GM21360 (cell line): ENCODE results near the gene AAK1.
"Not testable (repeated sequence)": the region's sequence is repeated elsewhere in the genome, so short reads cannot be mapped to it uniquely, and the experiment has no call there.

Experiments used
- ATAC-seq: cut with Tn5 transposase; IDR thresholded peaks from one replicate; pipeline ENCODE4 v1.9.1; 2021; ENCODE audit warnings: mild to moderate bottlenecking, moderate library complexity; ENCODE audit not compliant: unreplicated experiment

The AAK1 gene

DNA sequence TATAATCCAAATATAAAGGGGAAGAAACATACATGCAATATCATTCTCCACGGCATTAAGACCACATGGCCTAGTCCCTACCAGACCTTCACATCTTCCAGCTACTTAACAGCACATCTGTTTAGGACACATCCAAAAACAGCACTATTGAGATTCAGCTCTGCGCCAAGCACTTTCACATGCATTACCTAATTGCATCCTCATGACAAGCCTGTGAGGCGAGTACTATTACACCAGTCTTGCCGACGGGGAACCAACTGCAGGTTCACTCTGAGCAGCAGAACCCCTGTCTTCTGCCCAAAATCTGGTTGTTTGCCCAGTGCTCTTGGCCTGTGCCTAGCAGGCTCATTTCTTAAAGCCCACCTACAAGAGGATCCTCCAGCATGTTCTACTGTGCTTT lies 66.7 kb downstream of the AAK1 start:
- ATAC-seq, result no peak

DNA sequence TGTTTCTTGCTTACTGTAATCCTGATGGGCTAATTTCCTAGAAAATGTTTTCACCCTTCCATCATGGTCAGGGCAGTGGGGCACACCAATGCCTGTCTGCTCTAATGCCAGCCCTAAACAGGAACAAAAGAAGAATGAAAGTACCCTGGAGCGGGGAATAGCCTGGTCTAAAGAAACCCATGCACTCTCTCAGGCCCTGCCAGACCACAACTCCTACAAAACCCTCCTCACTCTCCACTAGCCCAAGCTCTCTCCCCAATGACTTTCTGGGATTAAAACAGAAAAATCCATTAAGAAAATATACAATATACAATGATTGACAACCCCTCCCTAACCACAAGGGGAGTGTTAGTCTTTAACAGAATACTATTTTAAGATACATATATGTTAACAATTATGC lies 67.6 kb downstream of the AAK1 start:
- ATAC-seq, result no peak

DNA sequence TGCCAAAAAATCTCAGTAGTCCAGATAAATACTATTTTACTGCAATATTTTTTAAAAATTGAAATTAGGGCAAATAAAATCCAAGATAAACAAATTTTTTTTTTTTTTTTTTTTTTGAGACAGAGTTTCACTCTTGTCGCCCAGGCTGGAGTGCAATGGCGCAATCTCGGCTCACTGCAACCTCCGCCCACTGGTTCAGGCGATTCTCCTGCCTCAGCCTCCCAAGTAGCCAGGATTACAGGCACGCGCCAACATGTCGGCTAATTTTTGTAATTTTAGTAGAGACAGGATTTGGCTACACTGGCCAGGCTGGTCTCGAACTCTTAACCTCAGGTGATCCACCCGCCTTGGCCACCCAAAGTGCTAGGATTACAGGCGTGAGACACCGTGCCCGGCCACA lies 68.2 kb downstream of the AAK1 start:
- ATAC-seq, result not testable (repeated sequence)

DNA sequence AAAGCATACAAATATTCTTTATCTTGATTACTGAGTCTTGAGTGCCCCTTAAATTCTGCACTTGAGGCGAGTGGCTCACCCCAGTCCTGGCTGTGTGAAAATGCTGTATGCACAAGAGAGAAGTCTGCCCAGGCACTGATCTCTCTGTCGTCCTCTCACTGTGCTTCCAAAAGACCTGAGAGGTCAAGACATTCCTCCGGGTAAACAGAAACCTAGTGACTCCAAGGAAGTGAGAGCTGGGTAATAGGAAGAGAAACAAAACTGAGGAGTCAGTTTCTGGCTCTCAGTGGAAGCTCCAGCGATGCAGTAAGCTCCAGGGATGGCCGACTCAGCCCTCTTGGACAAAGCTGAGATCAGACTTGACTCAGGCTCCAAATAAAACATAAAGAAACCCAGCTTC lies 70.9 kb downstream of the AAK1 start:
- no peak for ATAC-seq

DNA sequence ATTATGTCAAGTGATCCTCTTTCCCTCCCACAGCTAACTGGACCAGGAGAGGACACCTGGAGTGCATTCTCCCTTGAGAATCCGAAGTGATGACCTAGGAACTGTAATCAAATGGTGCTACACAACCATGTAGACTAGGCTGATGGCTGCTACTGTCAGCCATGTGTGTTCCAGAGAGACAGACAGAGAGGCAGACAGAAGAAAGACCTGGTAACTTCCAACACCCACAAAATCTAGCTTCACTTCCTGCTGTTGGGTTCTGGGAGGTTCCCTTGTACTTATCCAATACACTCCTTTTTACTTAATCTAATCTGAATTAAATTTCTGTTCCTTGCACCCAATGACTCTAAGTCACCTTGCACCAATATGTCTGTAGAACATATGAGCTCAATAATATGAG lies 72.3 kb downstream of the AAK1 start:
- no peak for ATAC-seq

DNA sequence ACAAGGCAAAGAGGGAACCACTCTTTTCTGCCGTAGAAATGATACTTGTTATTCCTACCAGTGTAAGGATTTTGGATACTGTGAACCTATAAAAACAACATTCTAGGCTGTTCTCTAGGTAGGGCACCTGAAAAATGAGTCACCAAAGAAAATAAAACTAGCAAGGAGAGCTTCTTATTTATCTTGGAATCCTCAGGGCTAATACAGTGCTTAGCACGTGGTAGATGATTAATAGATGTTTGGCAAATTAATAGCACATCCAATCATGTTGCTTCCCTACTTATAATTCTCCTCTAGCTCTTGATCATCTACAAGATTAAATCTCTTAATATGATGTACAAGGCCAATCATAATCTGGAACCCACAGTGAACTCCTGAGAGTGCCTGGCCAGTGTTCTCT lies 73.1 kb downstream of the AAK1 start:
- no peak for ATAC-seq

DNA sequence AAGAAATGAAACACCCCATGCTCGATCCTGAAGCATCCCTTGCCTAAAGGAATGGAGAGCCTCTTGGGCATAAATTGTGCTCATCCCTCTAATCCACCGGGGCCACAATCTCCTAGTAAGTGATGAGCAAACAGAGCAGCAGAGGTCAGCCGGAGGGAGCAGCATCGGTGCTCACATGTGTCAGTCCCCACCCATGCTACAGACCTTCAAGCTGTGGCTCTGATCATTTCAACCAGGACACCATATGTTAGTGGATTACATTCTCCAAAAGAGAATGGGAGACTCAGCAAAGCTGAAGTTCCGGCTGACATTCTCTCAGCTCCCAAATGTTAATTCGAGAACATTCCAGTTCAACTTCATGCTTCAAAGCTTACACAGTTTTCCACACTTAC lies 75.6 kb downstream of the AAK1 start:
- no peak for ATAC-seq

DNA sequence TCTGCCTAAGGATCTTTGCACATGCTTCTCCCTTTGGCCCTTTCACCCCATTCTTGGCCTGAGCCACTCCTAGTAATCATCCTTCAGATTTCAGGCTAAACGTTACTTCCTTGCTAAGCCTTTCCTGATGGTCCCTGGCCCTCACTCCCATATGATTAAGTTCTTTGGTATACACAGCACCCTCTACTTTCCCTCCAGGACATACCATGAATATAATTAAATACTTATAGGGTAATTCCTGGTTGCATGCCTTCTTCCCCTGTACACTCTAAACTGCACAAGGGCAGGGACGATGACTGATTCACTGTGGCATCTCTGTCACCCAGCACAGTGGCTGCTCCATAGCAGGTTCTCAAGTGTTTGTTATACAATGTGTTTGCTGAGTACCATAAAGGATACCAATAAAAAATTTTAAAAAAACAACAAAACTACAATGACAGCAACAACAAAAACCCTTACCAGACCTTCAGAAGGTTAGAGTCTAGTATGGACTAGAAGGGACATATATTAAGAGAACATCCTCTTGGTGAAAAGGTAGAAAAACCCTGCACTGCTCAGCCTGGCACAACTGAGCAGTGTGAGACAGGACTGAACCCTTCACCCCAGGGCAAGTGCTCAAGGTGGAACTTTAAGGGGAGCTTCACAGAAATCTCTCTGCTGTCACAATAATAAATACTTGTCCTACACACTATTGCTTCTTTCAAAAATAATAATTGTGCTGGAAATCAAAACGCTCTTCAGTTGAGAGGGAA lies 76.2 kb downstream of the AAK1 start:
- no peak for ATAC-seq

DNA sequence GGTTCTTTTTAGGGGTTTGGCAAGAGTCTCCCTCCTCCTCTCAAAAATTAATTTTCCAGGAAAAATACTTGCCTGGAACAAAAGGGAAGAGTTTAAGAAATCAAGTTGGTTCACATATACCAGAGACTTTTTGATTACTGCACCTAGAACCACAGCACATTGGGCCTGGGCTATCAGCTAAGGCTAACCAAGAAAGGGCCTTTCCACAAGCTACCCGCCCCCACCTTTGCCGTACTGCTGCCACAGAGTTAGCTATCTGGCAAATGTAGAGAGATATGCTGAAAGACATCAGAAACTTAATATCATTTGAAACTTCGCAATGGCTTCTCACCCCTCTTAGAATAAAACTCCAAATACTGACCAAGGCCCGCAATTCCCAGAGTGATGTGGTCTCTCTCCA lies 76.9 kb downstream of the AAK1 start:
- ATAC-seq, result no peak

DNA sequence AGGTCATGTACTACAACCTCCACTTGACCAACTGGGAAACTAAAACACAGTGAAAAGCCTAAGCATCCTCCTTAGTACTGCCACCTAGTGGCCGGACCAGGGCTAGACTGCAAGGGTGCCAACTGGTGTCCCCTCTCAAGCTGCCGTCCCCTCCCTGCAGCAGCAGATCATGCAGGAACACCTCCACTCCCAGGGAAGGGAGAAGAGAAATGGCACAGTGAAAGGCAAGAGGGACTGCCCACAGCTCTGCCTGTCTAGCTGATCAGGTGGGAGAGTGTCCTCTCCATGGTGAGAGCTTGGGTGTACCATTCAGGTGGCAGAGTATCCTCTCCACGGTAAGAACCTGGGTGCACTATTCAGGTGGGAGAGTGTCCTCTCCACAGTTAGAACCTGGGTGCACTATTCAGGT lies 78.1 kb downstream of the AAK1 start:
- peak; percentile 59 for ATAC-seq

DNA sequence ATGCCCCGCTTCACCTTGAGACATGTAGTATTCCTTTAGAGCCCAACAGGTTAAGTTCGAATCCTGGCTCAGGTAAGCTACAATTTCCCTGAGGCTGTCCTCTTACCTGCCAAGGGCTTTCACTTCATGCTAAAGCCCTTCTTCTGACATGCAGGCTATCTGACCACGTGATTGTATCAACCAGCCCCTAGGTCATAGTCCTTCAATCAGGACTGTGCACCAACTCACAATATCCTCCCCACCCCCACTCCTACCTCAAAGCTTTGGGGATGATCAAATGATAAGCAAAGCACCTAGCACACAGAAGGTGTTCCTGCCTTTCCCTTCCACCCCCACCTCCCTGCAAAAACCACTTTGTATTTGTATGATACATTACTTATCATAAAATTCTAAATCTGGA lies 78.9 kb downstream of the AAK1 start:
- no peak for ATAC-seq

DNA sequence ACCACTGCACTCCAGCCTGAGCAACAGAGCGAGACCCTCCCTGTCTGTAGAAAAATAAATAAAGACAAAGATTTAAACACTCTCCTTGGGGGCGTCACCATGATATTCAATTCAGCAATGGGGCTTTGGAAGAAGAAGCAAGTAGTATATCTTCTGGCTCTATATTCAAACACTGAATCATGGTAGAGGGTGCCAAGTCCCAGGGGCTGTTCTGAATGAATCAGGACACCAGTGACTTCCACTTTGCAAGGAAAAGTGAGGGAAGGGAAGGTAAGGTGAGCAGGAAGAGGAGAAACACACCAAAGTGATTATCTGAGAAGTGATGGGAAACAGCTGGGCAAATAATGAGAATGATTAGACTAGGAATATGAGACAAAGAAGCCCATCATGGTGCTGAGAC lies 80.5 kb downstream of the AAK1 start:
- ATAC-seq, result no peak

DNA sequence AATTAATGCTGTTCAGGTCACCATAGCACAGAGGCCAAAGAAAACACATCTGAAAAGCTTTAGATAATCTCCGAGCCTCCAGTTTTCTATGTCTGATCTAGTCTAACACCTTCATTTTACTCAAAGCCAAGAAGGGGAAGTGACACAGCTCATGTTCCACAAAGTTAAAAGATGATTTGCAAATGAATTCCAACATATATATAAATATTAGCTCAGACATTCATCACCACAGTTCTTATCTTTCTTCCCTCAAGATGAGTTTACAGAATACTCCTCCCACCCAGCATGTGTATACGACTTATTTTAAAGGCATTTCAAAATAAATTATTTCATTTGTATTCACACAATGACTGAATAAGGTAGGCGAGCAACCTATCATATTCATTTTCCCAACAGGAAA lies 82.4 kb downstream of the AAK1 start:
- ATAC-seq, result no peak

DNA sequence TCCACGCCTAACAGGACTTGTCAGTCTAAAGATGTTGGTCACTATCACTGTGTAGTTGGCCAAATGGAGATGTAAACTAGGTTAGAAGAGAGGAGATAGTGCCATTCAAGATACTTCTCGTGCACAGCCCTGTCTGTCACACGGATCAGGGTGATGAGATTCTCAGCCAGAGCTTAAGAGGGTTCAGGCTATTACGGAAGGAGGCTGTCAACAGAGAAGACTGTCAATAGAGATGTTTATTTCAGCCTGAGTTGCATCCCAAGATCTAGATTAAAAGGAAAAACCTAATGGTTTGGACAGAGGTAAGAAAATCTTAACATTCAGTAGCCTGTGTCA lies 83.4 kb downstream of the AAK1 start:
- no peak for ATAC-seq

DNA sequence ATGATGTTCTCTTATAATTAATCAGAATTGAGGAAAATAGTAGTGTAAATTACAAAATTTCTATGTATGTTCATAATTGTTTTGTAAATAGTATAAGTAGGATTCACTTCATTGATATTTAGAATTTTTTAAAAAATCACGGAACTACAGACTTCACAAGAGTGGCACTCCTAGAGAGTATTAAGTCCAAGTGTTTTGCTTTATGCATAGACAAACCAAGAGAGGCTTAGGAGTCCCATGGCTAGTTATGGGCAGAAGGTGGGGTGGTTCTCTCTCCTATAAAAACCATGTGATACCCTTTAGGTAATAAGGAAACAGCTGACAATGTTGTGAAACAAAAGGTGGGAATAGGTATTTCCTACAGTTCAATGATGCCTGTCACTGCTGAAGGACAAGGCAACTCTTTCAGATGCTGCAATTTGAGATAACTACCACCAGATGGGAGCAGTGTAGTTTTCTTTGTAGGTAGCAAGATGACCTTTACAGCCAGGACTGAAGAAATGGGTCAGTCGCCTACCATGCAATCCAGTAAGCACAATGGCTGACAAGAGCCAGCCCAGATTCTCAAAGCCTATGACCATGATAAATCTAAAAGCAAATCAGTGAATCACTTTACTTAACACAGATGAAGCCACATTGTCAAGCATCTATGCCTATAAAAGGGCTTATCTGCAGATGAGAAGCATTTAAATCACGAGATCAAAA lies 83.9 kb downstream of the AAK1 start:
- peak; percentile 57 for ATAC-seq

DNA sequence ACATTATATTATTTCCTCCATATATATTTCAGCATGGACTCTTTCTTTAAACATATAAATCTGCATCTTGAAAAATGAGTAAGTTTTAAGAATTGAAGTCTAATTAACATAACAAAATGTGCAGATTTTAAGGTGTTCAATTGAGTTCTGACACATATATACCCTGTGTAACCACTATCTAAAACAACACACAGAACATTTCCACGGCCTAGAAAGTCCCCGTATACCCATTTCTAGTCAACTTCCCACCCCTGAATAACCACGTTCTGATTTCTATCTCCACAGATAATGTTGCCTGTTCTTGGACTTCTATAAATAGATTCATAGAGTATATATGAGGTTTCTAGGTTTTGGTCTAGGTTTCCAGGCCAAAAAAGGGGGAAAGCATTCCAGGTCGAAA lies 87.5 kb downstream of the AAK1 start:
- no peak for ATAC-seq

DNA sequence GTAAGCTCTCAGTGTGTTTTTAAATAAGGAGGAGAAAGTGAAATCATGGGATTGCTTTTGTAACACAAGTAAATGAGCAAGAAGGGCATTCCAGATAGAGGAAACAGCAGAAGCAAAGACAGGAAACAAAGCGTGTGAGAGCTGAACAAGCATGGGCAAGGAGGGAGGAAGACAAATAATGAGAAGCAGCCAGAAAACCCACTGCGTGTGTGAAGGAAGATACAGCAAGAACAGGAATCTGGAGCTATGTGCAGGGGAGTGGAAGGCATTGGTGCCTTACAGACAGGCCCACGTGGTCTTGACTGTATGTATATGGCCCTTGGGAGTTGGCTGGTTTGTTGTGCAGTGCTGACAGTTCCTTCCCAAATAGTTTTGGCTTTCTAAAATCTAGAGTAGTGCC lies 88.6 kb downstream of the AAK1 start:
- ATAC-seq, result no peak

DNA sequence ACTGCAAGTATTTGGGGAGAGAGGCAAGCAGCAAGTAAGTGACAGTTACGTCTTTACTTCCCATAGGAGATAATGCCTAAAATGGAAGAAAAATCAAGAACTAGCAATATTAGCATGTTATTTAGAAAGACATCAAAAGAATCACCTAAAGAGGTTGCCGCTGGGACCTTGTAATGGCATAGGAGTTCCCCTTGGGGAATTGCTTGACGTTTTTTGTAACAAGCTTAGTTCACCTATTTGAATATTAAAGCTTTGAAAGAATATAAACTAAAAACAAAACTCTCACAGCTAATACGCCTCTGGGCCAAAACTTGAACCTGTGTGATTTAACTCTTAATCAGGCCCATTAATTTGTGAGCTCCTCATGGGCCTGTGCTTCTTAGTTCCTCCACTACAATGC lies 89.0 kb downstream of the AAK1 start:
- ATAC-seq, result no peak

DNA sequence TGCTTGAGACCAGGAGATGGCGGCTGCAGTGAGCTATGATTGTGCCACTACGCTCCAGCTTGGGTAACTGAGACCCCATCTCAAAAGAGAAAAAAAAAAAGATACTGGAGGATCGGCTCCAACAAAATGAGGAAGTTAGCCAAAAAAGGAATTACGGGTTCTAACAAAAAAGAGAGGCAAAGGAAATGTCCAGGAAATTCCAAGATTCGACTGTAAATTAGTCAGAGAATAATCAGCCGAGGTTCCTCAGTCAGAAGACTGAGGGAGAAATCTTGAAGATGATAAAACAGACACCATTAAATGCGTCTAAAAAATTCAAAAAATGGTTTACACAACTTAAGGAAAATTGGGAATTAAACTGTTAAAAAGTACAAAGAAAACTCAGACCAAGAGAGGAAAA lies 89.5 kb downstream of the AAK1 start:
- ATAC-seq, result no peak

DNA sequence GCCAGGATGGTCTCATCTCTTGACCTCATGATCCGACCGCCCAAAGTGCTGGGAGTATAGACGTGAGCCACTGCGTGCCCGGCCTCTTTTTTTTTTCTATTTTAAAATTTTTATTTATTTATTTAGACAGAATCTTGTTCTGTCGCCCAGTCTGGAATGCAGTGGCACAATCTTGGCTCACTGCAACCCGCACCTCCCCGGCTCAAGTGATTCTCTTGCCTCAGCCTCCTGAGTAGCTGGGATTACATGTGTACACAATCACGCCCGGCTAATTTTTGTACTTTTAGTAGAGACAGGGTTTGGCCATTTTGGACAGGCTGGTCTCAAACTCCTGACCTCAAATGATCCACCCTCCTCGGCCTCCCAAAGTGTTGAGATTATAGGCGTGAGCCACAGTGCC lies 93.0 kb downstream of the AAK1 start:
- ATAC-seq, result not testable (repeated sequence)

DNA sequence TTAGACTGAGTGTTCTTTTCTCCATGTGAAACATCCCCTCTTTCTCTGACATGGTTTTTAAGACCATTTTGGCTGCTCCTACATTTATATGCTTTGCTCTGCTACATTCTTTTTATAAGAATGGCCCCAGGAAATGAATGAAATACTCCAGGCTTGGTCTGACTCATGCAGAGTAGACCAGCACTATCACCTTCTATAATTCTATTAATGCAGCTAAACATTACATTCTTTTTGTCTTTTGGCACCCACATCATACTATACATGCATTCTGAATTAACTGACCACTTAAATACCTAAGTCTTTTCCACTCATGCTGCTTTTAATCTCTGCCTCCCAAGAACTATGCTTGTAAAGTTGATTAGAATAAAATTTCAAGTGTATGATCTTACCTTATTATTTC lies 94.1 kb downstream of the AAK1 start:
- no peak for ATAC-seq

DNA sequence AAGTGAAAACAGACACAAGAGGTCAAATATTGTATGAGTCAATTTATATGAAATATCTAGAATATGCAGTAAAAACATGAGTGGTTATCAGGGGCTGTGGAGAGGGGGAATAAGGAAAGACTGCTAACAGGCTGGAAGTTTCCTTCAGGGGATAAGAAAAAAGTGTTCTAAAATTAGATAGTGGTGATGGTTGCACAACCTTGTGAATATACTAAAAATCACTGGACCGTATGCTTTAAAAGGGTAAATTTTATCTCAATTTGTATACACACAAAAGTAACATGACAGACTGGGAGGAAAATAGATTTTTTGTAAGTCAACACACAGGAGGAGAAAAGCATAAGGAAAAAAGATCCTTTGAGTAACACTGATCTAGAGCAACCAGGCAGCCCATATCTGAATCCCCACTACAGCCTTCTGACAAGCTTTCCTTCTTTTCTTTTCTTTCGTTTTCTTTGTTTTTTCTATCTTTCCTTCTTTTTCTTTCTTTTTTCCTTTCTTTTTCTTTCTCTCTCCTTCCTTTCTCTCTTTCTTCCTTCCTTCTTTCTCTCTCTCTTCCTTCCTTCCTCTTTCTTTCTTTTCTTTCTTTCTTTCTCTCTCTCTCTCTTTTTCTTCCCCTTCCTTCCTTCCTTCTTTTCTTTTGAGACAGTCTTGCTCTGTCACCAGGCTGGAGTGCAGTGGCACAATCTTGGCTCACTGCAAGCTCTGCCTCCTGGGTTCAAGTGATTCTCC lies 95.4 kb downstream of the AAK1 start:
- ATAC-seq, result no peak
